Mammary epithelial cell (primary cell): Measurements from ENCODE around the gene SPAG6.

Experiments
- EZH2 ChIP-seq: IDR thresholded peaks from 2 replicates; pipeline ENCODE4 v1.6.1; 2012; ENCODE audit warnings: low read length, inconsistent platforms, borderline replicate concordance
- TF ChIP-seq, protein P1 (sequence below), 2 donors: IDR thresholded peaks in 1 of 2; conservative IDR thresholded peaks in 1 of 2; 2 replicates each; pipeline ENCODE4 v1.5.1; 2011 to 2012; ENCODE audit warnings: inconsistent platforms in 2 of 2, low read length in 2 of 2, mild to moderate bottlenecking in 2 of 2, control low read depth in 1 of 2, low read depth in 1 of 2; ENCODE audit not compliant: insufficient read depth in 1 of 2; ENCODE audit errors: extremely low read depth in 1 of 2

DNA sequence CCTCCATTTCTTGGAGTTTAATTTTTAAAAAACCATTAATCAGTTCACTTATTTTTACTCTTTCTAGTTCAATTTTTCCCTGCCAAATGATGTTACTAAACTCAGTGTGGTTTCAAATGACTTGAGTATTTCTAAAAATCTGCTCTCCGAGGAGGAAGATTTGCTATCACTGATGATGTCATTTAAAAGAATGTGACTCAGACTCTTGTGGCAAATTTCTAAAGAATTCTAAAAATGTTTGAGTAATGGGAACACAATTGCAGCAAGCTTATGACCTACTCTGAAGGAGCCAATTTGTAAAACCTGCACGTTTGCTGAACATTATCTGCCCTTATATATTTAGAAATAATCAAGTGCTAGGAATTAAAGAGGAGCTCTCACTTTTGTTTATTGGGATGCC, 88.6 kb downstream of the SPAG6 start:
- TF ChIP-seq, protein P1, sequence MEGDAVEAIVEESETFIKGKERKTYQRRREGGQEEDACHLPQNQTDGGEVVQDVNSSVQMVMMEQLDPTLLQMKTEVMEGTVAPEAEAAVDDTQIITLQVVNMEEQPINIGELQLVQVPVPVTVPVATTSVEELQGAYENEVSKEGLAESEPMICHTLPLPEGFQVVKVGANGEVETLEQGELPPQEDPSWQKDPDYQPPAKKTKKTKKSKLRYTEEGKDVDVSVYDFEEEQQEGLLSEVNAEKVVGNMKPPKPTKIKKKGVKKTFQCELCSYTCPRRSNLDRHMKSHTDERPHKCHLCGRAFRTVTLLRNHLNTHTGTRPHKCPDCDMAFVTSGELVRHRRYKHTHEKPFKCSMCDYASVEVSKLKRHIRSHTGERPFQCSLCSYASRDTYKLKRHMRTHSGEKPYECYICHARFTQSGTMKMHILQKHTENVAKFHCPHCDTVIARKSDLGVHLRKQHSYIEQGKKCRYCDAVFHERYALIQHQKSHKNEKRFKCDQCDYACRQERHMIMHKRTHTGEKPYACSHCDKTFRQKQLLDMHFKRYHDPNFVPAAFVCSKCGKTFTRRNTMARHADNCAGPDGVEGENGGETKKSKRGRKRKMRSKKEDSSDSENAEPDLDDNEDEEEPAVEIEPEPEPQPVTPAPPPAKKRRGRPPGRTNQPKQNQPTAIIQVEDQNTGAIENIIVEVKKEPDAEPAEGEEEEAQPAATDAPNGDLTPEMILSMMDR (conservative IDR thresholded peaks at IDR 0.05 in 1 of 2, IDR thresholded peaks at IDR 0.05 in 1 of 2; ENCODE audit: extremely low read depth in 1 of 2, insufficient read depth in 1 of 2, low read depth in 1 of 2, low read length in 2 of 2) = no peak
- no peak for TF ChIP-seq EZH2
